Calu3 (cell line): Measurements from ENCODE around the gene ADM. TPM values are rescaled to one million over a fixed set of nuclear protein-coding genes. Genes with fewer than 3 reads are reported as not detected.

Experiments
- BruUV-seq: library from RNA; stranded (reverse); fragments of 400-500 nt; replicated peaks from 2 replicates; lab custom pipeline; 2021; lab: Mats Ljungman, UMichigan
- CTCF ChIA-PET: fragments of 300-600 bp; sonication (Branson Sonifier 250); formaldehyde crosslinking; loops from one replicate; lab custom pipeline; 2022; ENCODE audit warnings: antibody characterized with exemption; lab: Charles Lee
- DNase-seq: peaks from one replicate; pipeline ENCODE4 v3.0.0; 2022
- H3K27ac Mint-ChIP-seq: one replicate; pipeline ENCODE4 v1.8.0; 2022; ENCODE audit warnings: mixed read lengths; ENCODE audit not compliant: unreplicated experiment
- H3K27me3 Mint-ChIP-seq: one replicate; pipeline ENCODE4 v1.8.0; 2022; ENCODE audit warnings: mixed read lengths; ENCODE audit not compliant: unreplicated experiment
- H3K36me3 Mint-ChIP-seq: one replicate; pipeline ENCODE4 v1.8.0; 2022; ENCODE audit warnings: mild to moderate bottlenecking, moderate library complexity, mixed read lengths; ENCODE audit not compliant: insufficient read depth, unreplicated experiment
- H3K4me1 Mint-ChIP-seq: one replicate; pipeline ENCODE4 v1.8.0; 2022; ENCODE audit warnings: mild to moderate bottlenecking, low read depth, mixed read lengths; ENCODE audit not compliant: unreplicated experiment
- H3K4me3 Mint-ChIP-seq: one replicate; pipeline ENCODE4 v1.8.0; 2022; ENCODE audit warnings: mild to moderate bottlenecking, low read depth, moderate library complexity, mixed read lengths; ENCODE audit not compliant: unreplicated experiment
- H3K9me3 Mint-ChIP-seq: one replicate; pipeline ENCODE4 v1.8.0; 2022; ENCODE audit warnings: low read depth, mixed read lengths; ENCODE audit not compliant: unreplicated experiment
- CTCF ChIP-seq: fragments of 200-600 bp; IDR thresholded peaks from one replicate; pipeline ENCODE4 v1.8.0; 2022; ENCODE audit warnings: antibody characterized with exemption; ENCODE audit not compliant: unreplicated experiment
- intact Hi-C: fragments of 100-400 bp; cut with micrococcal nuclease; formaldehyde crosslinking; loops from one replicate; pipeline ENCODE4 v1.10.0; 2022; ENCODE audit not compliant: unreplicated experiment
- total RNA-seq: library from RNA; stranded (reverse); gene quantifications from 2 replicates; pipeline ENCODE4 v1.2.3, GENCODE V29; 2022

The ADM gene
- total RNA-seq, 1 experiment from 2014 or later: 2.0 TPM

GRCh38 chr11:10307400-10308200 lies 2.7 kb downstream of the ADM start:
- Mint-ChIP-seq H3K27ac (peak overlapping the region; percentile 86), H3K9me3 (no peaks in the 10 kb centered on the region), H3K4me1 (peaks cover 42% of the 10 kb centered on the region), H3K27me3 (no peaks in the 10 kb centered on the region), H3K36me3 (peaks cover 59% of the 10 kb centered on the region), H3K4me3 (peak overlapping the region; percentile 82)
- CTCF ChIA-PET: interaction anchor here (0.8 to 3.1 kb wide), 13 partner anchors 14 to 663 kb away, joined by 3 to 17 read pairs (median 4); no protein-coding TSS in a partner anchor
- TF ChIP-seq CTCF: peak; percentile 98
- intact Hi-C loops: loop anchor here (1.0 to 10.0 kb wide), 4 partner anchors 99 to 549 kb away; no protein-coding TSS in a partner anchor
- peak; percentile 82 for DNase-seq
- BruUV-seq: no TSS peak

GRCh38 chr11:10308201-10308954 lies 3.5 kb downstream of the ADM start:
- CTCF ChIA-PET: interaction anchor here (0.6 to 3.1 kb wide), 11 partner anchors 14 to 1088 kb away, joined by 3 to 17 read pairs (median 4); no protein-coding TSS in a partner anchor
- Mint-ChIP-seq H3K4me3 (peak overlapping the region; percentile 82), H3K9me3 (no peaks in the 10 kb centered on the region), H3K27me3 (no peaks in the 10 kb centered on the region), H3K36me3 (peaks cover 51% of the 10 kb centered on the region), H3K4me1 (peaks cover 39% of the 10 kb centered on the region), H3K27ac (peak overlapping the region; percentile 86)
- no TSS peak for BruUV-seq
- no peak for TF ChIP-seq CTCF
- intact Hi-C loops: loop anchor here (2.0 to 10.0 kb wide), 3 partner anchors 314 to 550 kb away; no protein-coding TSS in a partner anchor
- no peak for DNase-seq

GRCh38 chr11:10309163-10310093 lies 4.6 kb downstream of the ADM start:
- peak; percentile 60 for DNase-seq
- CTCF ChIA-PET: interaction anchor here (0.5 to 3.1 kb wide), 7 partner anchors 10 to 1089 kb away, joined by 3 to 17 read pairs (median 3); no protein-coding TSS in a partner anchor
- peaks cover 34% of the 10 kb centered on the region for H3K4me1 Mint-ChIP-seq
- TF ChIP-seq CTCF: no peak
- intact Hi-C loops: loop anchor here (2.0 to 10.0 kb wide), 3 partner anchors 315 to 551 kb away; no protein-coding TSS in a partner anchor
- peaks cover 40% of the 10 kb centered on the region for H3K36me3 Mint-ChIP-seq
- peak overlapping the region; percentile 34 for H3K27ac Mint-ChIP-seq
- H3K4me3 Mint-ChIP-seq: no peak overlapping the region
- no peaks in the 10 kb centered on the region for H3K27me3 Mint-ChIP-seq
- no TSS peak for BruUV-seq
- no peaks in the 10 kb centered on the region for H3K9me3 Mint-ChIP-seq
